BE2C (cell line): Measurements from ENCODE around the gene MAPKAPK3.

Source experiments
- DNase-seq: peaks from one replicate; pipeline ENCODE4 v3.0.0-alpha.2; 2020
- H3K27me3 ChIP-seq: fragments of 250-450 bp; sonication (Bioruptor Pico); 2 replicates; pipeline ENCODE4 v1.5.1; 2020; ENCODE audit warnings: mild to moderate bottlenecking
- H3K36me3 ChIP-seq: fragments of 250-450 bp; sonication (Bioruptor Pico); 2 replicates; pipeline ENCODE4 v1.5.1; 2020; ENCODE audit warnings: mild to moderate bottlenecking
- H3K4me1 ChIP-seq: fragments of 250-450 bp; sonication (Bioruptor Pico); 2 replicates; pipeline ENCODE4 v1.5.1; 2020
- H3K4me3 ChIP-seq: 2 replicates; pipeline ENCODE4 v1.5.1; 2011; ENCODE audit warnings: low read depth, low read length
- H3K9me3 ChIP-seq: fragments of 250-450 bp; sonication (Bioruptor Pico); 2 replicates; pipeline ENCODE4 v1.5.1; 2020
- TF ChIP-seq, protein P1 (sequence below): IDR thresholded peaks from 2 replicates; pipeline ENCODE4 v1.5.1; 2012; ENCODE audit warnings: mild to moderate bottlenecking, low read depth, low read length

MAPKAPK3 gene

DNA sequence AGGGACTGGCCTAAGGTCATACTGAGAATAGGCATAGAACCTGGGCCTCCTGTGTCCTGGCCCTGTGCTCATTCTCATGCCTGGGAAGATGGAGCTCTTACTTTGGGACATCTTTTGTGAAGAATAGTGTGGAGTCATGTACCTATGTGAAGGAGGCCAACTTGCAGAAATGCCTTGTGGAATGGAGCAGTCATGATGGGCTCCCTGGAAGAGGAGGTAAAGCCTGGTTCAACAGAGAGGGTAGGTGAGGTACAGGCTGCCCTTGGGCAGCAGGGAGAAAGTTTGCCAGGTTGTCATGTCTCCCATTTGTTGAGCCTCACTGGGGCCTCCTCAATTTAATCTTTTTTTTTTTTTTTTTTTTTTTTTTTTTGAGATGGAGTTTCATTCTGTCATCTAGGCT lies 18.1 kb downstream of the MAPKAPK3 start:
- Histone ChIP-seq H3K36me3 (no peaks in the 10 kb centered on the region), H3K4me1 (peaks cover 20% of the 10 kb centered on the region), H3K9me3 (no peaks in the 10 kb centered on the region), H3K27me3 (no peaks in the 10 kb centered on the region), H3K4me3 (no peak overlapping the region)
- TF ChIP-seq, protein P1, sequence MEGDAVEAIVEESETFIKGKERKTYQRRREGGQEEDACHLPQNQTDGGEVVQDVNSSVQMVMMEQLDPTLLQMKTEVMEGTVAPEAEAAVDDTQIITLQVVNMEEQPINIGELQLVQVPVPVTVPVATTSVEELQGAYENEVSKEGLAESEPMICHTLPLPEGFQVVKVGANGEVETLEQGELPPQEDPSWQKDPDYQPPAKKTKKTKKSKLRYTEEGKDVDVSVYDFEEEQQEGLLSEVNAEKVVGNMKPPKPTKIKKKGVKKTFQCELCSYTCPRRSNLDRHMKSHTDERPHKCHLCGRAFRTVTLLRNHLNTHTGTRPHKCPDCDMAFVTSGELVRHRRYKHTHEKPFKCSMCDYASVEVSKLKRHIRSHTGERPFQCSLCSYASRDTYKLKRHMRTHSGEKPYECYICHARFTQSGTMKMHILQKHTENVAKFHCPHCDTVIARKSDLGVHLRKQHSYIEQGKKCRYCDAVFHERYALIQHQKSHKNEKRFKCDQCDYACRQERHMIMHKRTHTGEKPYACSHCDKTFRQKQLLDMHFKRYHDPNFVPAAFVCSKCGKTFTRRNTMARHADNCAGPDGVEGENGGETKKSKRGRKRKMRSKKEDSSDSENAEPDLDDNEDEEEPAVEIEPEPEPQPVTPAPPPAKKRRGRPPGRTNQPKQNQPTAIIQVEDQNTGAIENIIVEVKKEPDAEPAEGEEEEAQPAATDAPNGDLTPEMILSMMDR, result no peak
- DNase-seq, result no peak

DNA sequence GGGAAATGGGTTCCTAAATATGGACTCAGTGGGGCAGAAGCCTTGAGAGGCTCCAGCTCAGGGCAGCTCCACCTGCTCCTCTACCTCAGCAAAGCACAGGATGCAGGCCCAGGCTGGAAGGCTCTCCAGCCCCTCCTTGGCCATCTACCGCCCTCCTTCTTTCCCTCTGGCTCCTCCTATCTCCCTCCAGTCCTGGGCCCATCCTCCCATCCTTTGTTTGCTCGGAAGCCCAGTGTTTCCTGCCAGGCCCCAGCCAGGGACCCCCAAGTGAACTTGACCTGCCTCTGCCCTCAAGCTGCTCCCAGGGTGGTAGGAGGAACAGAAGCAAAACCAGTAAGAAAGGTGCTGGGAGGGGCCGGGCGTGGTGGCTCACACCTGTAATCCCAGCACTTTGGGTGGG lies 20.1 kb downstream of the MAPKAPK3 start:
- TF ChIP-seq, protein P1, result no peak
- peaks cover 9% of the 10 kb centered on the region; the same call in 1 of the 2 replicates for H3K4me1 ChIP-seq
- H3K4me3 ChIP-seq, result no peak overlapping the region
- no peak for DNase-seq
- H3K27me3 ChIP-seq, result no peaks in the 10 kb centered on the region
- no peaks in the 10 kb centered on the region for H3K9me3 ChIP-seq
- H3K36me3 ChIP-seq, result no peaks in the 10 kb centered on the region

- no peaks in the 10 kb centered on the region for H3K36me3 ChIP-seq
- H3K4me1 ChIP-seq, result no peaks in the 10 kb centered on the region
- H3K9me3 ChIP-seq, result no peaks in the 10 kb centered on the region
- H3K27me3 ChIP-seq, result no peaks in the 10 kb centered on the region
- TF ChIP-seq, protein P1, result no peak
- H3K4me3 ChIP-seq, result no peak overlapping the region
- no peak for DNase-seq
Measured at GRCh38 chr3:50637945-50638344, 21.0 kb downstream of the MAPKAPK3 start.

DNA sequence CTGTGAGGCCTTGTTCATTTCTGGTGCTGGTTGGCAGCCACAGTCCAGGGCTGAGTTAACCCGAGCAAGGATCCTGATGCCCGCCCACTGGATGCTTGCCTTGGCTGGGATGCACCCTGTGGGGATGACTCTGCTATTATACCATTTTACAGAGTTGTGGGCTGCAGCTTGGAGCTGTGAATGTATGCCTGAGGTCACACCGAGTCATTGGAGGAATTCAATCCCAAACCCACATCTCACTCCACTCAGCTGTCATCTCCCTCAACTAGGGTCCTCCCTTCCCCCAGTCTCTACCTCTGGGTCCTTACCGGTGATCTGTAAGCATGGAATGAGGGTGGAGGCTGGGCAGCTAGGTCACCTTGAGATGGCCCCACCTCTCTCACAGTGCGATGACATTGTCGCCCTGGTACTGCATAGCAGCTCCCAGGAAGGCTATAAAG lies 22.1 kb downstream of the MAPKAPK3 start:
- Histone ChIP-seq H3K36me3 (no peaks in the 10 kb centered on the region), H3K9me3 (no peaks in the 10 kb centered on the region), H3K27me3 (no peaks in the 10 kb centered on the region), H3K4me1 (no peaks in the 10 kb centered on the region), H3K4me3 (no peak overlapping the region)
- no peak for DNase-seq
- TF ChIP-seq, protein P1, result no peak

DNA sequence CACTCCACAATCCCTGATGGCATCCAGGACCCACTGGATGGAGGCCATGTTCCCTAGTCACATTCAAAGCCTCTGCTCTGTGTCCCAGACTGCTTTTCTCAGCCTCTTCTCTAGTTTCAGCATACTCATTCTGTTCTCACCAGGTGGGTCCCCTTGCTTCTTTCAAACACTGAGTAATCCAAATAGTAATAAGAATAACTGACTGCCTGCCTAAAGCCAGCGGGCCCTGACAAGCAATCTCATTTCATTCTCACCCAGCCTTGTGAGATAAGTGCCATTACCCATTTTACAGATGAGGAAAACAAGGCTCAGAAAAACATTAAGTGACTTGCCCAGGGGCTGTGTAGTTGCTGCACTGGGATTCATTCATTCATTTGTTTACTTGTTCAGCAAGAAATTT lies 25.4 kb downstream of the MAPKAPK3 start:
- DNase-seq, result no peak
- H3K4me3 ChIP-seq, result no peak overlapping the region
- no peaks in the 10 kb centered on the region for H3K36me3 ChIP-seq
- TF ChIP-seq, protein P1, result no peak
- no peaks in the 10 kb centered on the region for H3K27me3 ChIP-seq
- no peaks in the 10 kb centered on the region for H3K9me3 ChIP-seq
- no peaks in the 10 kb centered on the region for H3K4me1 ChIP-seq

GRCh38 chr3:50644561-50644960 lies 27.6 kb downstream of the MAPKAPK3 start:
- Histone ChIP-seq H3K36me3 (no peaks in the 10 kb centered on the region), H3K27me3 (no peaks in the 10 kb centered on the region), H3K4me1 (peaks cover 5% of the 10 kb centered on the region), H3K4me3 (no peak overlapping the region), H3K9me3 (no peaks in the 10 kb centered on the region)
- DNase-seq, result no peak
- TF ChIP-seq, protein P1, result no peak
